ENCODE results near the gene MEX3C.
A peak's percentile ranks its signal among the peaks of the same experiment; 100 is the strongest.

The MEX3C gene

DNA sequence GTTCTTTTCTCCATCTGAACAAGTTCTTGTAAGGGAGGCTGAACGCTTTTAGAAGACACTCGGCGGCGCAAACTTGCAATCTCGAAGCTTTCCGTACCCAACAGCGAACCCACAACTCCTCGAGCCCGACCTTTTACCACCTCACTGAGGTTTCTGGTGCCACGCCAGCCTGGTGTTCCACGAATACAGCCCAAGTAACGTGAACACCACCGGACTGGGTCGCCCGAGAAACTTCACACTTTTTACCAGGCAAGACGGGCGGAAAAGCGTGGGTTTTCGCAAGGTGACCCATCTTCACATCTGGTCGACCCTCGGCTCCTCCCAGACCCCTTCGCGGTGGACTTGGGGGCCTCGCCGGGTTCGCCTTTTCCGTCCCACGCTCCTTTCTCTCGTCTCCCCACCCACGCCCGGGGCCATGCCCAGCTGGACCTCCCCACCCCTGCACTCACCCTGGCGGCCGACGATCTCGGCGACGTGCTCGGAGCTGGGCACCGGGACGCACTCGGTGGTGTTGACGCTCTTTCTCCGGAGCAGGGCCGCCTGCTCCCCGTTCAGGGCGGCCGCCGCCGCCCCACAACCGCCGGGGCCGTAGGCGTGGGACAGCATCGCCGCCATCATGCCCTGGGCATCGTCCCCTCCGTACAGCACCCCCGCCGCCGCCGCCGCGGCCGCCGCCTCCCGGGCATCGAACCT, 1.2 kb downstream of the MEX3C start:
- DNase-seq (ENCODE audit: low read depth): peak; percentile 31
- peak overlapping the region; percentile 91 for H3K4me3 ChIP-seq (ENCODE audit: control insufficient read depth, low read depth, low read length)
- TF ChIP-seq, protein P1, sequence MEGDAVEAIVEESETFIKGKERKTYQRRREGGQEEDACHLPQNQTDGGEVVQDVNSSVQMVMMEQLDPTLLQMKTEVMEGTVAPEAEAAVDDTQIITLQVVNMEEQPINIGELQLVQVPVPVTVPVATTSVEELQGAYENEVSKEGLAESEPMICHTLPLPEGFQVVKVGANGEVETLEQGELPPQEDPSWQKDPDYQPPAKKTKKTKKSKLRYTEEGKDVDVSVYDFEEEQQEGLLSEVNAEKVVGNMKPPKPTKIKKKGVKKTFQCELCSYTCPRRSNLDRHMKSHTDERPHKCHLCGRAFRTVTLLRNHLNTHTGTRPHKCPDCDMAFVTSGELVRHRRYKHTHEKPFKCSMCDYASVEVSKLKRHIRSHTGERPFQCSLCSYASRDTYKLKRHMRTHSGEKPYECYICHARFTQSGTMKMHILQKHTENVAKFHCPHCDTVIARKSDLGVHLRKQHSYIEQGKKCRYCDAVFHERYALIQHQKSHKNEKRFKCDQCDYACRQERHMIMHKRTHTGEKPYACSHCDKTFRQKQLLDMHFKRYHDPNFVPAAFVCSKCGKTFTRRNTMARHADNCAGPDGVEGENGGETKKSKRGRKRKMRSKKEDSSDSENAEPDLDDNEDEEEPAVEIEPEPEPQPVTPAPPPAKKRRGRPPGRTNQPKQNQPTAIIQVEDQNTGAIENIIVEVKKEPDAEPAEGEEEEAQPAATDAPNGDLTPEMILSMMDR (conservative IDR thresholded peaks at IDR 0.05; ENCODE audit: control insufficient read depth, insufficient read depth, low read depth, low read length): no peak

DNA sequence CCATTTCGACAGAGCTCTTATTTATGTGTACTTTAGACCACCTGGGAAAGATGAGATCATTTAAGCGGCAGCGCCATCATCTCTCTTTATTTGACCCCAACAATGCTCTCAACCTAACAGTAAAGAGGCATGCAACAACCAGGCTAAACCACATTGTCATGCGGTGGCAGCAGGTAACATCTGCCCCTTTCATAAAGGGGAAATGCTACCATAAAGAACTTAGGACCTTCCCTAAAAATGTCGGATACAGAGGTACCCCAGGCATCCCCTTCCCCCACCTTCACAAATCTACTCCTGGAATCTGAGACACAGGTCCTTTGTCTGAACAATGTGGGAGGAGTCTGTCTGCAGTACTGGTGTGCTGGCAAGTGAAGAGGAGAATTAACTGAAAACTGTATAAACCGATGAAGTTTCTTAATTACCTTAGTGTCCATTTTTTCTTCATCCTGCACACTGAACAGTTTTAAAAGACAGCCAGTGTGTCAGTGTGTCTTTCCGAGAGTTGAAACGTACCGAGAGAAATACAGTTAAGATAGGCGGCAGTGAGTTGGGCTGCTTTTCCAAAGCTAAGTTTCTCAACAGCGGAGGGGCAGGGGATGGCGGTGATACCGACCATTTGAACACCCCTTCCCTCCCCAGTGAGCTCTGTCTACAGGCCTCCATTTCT, 1.9 kb downstream of the MEX3C start:
- peak overlapping the region; percentile 91 for H3K4me3 ChIP-seq (ENCODE audit: control insufficient read depth, low read depth, low read length)
- peak; percentile 34 for DNase-seq (ENCODE audit: low read depth)
- TF ChIP-seq, protein P1 (conservative IDR thresholded peaks at IDR 0.05; ENCODE audit: control insufficient read depth, insufficient read depth, low read depth, low read length): no peak

DNA sequence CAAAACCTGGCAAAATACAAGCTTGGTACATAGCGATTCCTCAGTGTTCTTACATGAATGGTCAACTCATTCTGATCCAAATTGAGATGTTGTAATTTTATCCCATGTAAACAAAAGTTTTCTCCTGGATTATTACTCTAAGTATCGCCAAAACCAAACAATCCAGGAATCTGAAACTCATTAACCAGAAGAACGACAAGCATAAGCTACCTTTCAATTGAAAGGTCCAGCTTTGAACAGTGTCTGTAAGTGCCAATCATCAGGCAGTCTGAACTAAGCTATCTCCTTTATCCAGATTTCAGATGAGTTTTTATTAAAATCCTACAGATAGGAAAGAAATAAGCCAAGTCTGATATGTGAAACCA, 2.4 kb downstream of the MEX3C start:
- H3K4me3 ChIP-seq (ENCODE audit: control insufficient read depth, low read depth, low read length): peak overlapping the region; percentile 91
- DNase-seq (ENCODE audit: low read depth): no peak

DNA sequence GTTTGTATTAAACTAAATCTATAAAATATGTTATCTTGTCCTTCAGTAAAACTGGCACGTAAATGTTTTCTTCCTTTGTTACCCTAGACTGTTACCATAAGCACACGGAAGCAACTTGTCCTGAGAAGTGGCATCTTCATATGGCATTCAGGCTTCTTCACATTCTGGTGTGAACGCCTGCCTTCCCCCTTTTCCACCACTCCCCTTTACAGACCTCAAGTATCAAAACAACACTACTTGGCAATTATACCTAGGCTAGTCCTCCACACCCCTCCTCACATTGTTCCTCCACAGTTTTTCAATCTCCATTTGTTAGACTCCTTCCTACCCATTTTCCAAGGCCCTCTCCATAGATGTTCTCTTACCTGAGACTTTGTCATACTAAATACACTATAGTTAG, 2.9 kb downstream of the MEX3C start:
- H3K4me3 ChIP-seq (ENCODE audit: control insufficient read depth, low read depth, low read length): peak overlapping the region; percentile 91
- TF ChIP-seq, protein P1 (conservative IDR thresholded peaks at IDR 0.05; ENCODE audit: control insufficient read depth, insufficient read depth, low read depth, low read length): no peak
- DNase-seq (ENCODE audit: low read depth): no peak

More for the DNA sequence above, 2.4 kb downstream of the MEX3C start:
- TF ChIP-seq, protein P1 (conservative IDR thresholded peaks at IDR 0.05; ENCODE audit: control insufficient read depth, insufficient read depth, low read depth, low read length): no peak

DNA sequence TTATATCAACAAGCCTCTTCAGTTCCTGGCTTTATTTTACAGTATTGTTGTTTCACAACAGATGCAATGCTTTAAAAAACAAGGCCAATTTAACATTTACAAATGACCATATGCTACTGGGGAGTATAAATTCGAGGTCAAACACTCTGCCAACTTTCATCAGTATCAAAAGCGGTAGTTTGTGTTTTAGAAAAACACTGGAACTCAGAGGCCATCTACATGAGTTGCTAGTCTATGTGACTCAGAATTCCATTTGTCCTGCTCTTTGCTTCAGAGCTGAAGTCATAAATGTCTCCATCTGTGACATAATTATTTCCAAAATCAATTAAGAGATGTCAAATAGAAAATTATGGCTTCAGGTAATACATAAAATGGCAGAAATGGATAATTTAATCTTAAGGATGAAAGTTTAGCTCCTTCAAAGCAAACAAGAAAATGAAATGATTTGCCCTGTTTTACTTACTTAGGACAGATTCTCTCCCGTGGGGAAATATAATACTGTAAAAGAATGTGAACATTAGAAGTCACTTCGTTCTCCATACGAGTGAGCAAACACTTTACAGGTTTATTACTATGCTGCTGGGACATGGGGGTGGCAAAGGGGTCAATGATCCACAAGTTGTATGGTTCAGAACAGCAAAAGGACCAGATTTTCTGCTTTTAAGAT, 3.7 kb downstream of the MEX3C start:
- DNase-seq (ENCODE audit: low read depth): peak; percentile 54
- TF ChIP-seq, protein P1 (conservative IDR thresholded peaks at IDR 0.05; ENCODE audit: control insufficient read depth, insufficient read depth, low read depth, low read length): no peak
- H3K4me3 ChIP-seq (ENCODE audit: control insufficient read depth, low read depth, low read length): no peak overlapping the region

DNA sequence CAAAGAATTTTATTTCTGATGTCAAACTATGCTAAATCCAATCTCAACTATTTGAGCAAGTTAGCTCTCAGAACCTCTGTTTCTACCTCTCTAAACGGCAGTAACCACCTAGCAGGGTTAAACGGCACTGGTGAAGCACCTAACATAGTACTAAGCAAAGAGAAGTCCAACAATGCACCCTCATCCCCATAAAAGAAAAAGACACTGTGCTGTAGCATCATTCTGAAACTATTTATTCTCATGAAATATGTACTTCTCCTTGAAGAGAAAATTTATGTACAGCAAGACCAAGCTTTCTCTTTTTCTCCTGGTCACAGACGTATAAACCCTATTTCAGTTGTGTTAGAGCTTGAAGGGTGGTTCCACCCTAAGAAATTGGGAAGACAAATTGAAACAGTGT, 4.8 kb downstream of the MEX3C start:
- no peak overlapping the region for H3K4me3 ChIP-seq (ENCODE audit: control insufficient read depth, low read depth, low read length)
- TF ChIP-seq, protein P1 (conservative IDR thresholded peaks at IDR 0.05; ENCODE audit: control insufficient read depth, insufficient read depth, low read depth, low read length): no peak

More for the DNA sequence above, 4.8 kb downstream of the MEX3C start:
- DNase-seq (ENCODE audit: low read depth): no peak

Data from fibroblast of mammary gland (primary cell).